ENCODE data around the gene ZNF687. TPM values are rescaled to one million over a fixed set of nuclear protein-coding genes. Genes with fewer than 3 reads are reported as not detected.

ZNF687 gene
- total RNA-seq, 8 experiments from 2014 or later = 8.9 to 33.2 (median 21.9) TPM

DNA sequence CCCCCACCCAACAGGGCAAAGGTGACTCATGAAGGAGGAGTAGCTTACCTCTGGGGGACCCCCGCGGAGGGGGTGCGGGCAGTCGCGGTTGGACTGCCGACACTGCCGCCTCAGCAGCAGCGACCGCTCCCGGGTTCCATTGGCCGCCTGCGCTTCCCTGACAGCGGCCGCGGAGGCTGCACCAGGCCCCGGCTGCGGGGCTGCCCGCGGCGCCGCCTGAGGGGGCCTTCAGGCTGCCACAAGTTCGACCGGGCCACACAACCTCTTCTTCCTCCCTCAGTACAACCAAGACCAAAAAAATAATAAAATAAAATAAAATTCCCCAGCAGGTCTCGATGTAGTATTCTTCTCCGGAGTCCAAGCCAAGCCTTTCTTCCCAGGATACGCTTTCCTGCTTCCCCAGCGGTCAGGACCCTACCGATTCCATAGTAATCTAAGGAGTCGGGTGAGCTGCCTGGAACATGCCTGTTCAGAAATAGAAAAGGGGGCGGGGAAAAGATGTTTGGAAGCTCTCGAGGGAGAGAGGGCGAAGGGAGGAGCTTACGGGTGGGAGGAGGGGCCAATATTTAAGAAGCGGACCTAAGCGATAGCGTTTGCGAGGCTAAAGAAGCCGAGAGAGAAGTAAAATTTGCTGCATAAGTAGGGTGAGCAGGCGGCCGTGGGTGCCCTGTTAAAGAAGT lies 45.3 kb downstream of the ZNF687 start, which contains the start of gene PI4KB:
Gene PI4KB, minus strand, starts transcription at position 194 of the 680 bp plus-strand sequence. CDS start 10,935 bp downstream, outside the sequence.
- H3K4me3 ChIP-seq = peak within 1 kb of the TSS; percentile 51 to 78 (median 58)
- peak; percentile 92 to 96 (median 95) for ATAC-seq (replicated peaks in 6 of 8)
- peak within 1 kb of the TSS; percentile 98 to 99 for H3K27ac ChIP-seq
- peaks cover 7 to 13% of the 10 kb centered on the region in 2 donors for H3K4me1 ChIP-seq (replicated peaks in 1 of 2)
- in situ Hi-C loops (cut with MboI; ENCODE audit: low pct_unique_long_range_greater_than_20kb in 2 of 9, low sequenced_read_pairs in 9 of 9, unreplicated experiment in 9 of 9) = no loop called here
- WGBS, 10 experiments = 0 to 1% (median 0%) methylated on average over 1 to 33 of the region's 40 CpGs; no CpG with 5 or more reads in 1 of the 10 experiments

DNA sequence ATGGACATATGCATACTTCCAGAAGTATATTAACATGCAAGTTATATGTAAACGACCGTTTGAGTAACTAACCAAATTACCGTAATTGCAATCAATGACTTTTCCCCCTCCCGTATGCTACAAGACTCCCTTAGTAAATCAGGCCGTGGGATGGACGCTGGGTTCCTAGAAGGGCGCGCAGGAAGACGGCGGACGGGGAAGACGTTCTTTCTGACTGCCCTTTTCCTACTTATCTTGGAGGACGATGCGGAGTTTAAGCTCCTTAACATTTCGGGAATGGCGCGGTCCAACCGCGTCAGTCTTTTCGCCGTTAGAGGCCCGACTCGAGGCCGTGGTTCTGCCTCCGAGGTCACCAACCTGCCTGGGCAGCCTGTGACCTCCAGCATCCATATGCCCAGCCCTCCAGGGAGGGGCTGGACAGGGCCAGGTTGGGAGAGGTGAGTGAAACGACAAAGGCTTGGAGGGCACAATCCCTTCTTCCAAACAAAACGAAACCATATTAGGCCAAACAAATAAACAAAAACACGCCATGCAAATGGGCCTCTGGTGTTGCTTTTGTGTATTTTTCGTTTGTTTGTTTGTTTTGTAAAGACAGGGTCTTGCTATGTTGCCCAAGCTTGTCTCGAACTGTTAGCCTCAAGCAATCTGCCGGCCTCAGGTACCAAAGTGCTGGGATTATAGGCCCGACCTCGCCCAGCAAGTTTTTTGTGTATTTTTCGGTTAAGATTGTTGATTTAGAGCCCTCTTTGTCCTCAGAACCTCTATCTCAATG lies 46.0 kb downstream of the ZNF687 start:
- in situ Hi-C loops (cut with MboI; ENCODE audit: low pct_unique_long_range_greater_than_20kb in 2 of 9, low sequenced_read_pairs in 9 of 9, unreplicated experiment in 9 of 9) = no loop called here
- H3K4me1 ChIP-seq (replicated peaks in 1 of 2) = peaks cover 7 to 13% of the 10 kb centered on the region in 2 donors
- WGBS, 10 experiments = 2 to 66% (median 38%) methylated on average over 4 to 30 of the region's 34 CpGs; no CpG with 5 or more reads in 2 of the 10 experiments
- H3K4me3 ChIP-seq = peak overlapping the region; percentile 51 to 78 (median 58)
- peak; percentile 14 to 43 (median 36) for ATAC-seq (replicated peaks in 6 of 8)
- peak overlapping the region; percentile 98 to 99 for H3K27ac ChIP-seq

DNA sequence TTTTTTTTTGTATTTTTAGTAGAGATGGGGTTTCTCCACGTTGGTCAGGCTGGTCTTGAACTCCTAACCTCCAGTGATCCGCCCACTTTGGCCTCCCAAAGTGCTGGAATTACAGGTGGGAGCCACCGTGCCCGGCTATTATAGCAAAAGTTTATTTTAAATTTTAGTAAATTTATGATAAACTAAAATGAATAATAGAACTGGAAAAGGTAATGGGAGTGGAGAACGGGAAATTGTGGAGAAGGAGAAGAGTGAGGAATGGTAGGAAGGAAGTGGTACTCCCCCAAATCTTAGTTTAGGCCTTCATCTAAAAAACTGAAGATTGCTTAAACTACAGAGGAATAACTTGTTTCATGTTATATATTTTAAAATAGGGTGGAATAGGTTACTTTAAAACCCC lies 52.7 kb downstream of the ZNF687 start:
- in situ Hi-C loops (cut with MboI; ENCODE audit: low pct_unique_long_range_greater_than_20kb in 2 of 9, low sequenced_read_pairs in 9 of 9, unreplicated experiment in 9 of 9) = no loop called here
- Histone ChIP-seq H3K27ac (no peak overlapping the region), H3K4me3 (no peak overlapping the region), H3K4me1 (replicated peaks in 1 of 2) (no peaks in the 10 kb centered on the region)
- ATAC-seq (replicated peaks in 6 of 8) = no peak
- 49 to 100% (median 91%) methylated on average over 1 to 5 of the region's 5 CpGs for WGBS, 10 experiments

- Histone ChIP-seq H3K4me1 (replicated peaks in 1 of 2) (peaks cover 0 to 2% of the 10 kb centered on the region in 2 donors), H3K4me3 (no peak overlapping the region), H3K27ac (no peak overlapping the region)
- 67 to 100% (median 91%) methylated on average over 1 to 3 of the region's 3 CpGs; no CpG with 5 or more reads in 1 of the 10 experiments for WGBS, 10 experiments
- ATAC-seq (replicated peaks in 6 of 8) = no peak
- in situ Hi-C loops (cut with MboI; ENCODE audit: low pct_unique_long_range_greater_than_20kb in 2 of 9, low sequenced_read_pairs in 9 of 9, unreplicated experiment in 9 of 9) = no loop called here
Observed at GRCh38 chr1:151336556-151336955, 54.5 kb downstream of the ZNF687 start.

DNA sequence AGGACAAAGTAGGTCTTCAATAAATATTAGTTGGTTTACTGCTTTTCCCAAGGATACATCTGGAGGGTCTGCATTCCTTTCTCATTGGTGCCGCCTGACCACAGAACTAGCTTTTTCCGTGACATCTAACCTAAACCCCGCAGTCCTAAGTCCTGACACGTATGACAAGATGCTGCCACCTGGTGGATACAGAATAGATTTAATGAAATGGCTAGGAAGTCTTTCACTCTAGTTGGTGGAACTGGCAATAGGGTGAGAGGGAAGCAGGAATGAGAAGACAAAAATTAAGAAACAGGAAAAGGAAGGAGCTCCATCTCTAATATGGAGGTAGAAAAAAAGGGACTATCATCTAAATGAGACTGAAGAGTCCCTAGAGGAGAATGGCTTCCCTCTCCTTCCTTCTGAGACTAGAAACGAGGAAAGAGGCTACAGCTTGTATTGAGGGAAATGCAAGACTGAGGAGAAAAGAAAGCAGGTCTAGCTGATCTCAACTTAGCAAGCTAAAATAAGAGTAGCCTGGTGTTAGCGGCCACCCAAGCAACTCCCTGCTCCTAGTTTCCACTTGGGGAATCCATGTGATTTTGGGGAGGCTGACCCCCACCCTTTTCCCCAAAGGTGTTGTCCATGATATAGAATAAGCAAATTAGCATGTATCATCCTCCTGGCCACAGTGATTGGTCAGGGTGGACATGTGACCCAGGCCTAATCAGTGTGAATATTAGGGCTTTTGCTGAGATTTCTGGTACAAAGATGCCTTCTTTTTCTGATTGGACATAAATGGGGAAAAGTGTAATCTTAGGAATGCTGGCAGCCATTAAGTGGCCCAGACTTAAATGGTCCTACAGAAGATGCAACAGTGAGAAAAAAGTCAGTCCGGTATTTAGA lies 59.0 kb downstream of the ZNF687 start:
- Histone ChIP-seq H3K4me1 (replicated peaks in 1 of 2) (peaks cover 6 to 7% of the 10 kb centered on the region in 2 donors), H3K27ac (no peak overlapping the region), H3K4me3 (no peak overlapping the region)
- 20 to 59% (median 35%) methylated on average over 3 to 7 of the region's 7 CpGs for WGBS, 10 experiments
- in situ Hi-C loops (cut with MboI; ENCODE audit: low pct_unique_long_range_greater_than_20kb in 2 of 9, low sequenced_read_pairs in 9 of 9, unreplicated experiment in 9 of 9) = no loop called here
- ATAC-seq (replicated peaks in 6 of 8) = peak; percentile 92 to 96 (median 94)

Other genes with a start within 250 kb of the ZNF687 start
- gene BNIPL, start 245.7 kb upstream of the ZNF687 start, total RNA-seq = 1 to 10 TPM in 4 of 8 experiments, under 1 TPM in 4; 0.18 to 1.6 (median 1.1) TPM
- 10 to 100 TPM in 1 of 8 experiments, 1 to 10 TPM in 7; 3.9 to 10.3 (median 7.8) TPM for gene C1orf56, start 234.5 kb upstream of the ZNF687 start, total RNA-seq
- 10 to 100 TPM; 34.9 to 68.9 (median 52.4) TPM for gene CDC42SE1, start 222.7 kb upstream of the ZNF687 start, total RNA-seq
- 100 to 1,000 TPM in 4 of 8 experiments, 10 to 100 TPM in 2, 1 to 10 TPM in 2; 3.3 to 201 (median 110) TPM for gene MLLT11, start 221.9 kb upstream of the ZNF687 start, total RNA-seq
- gene GABPB2, start 211.5 kb upstream of the ZNF687 start, total RNA-seq = 10 to 100 TPM in 2 of 8 experiments, 1 to 10 TPM in 6; 4.2 to 20.5 (median 6.1) TPM
- 10 to 100 TPM in 5 of 8 experiments, 1 to 10 TPM in 3; 1.0 to 33.6 (median 15.4) TPM for gene SEMA6C, start 135.7 kb upstream of the ZNF687 start, total RNA-seq
- gene TNFAIP8L2, start 125.7 kb upstream of the ZNF687 start, total RNA-seq = 1 to 10 TPM in 3 of 8 experiments, under 1 TPM in 5; 0.25 to 1.6 (median 0.55) TPM
- 10 to 100 TPM in 5 of 8 experiments, 1 to 10 TPM in 3; 4.4 to 31.2 (median 18.1) TPM for gene LYSMD1, start 116.4 kb upstream of the ZNF687 start, total RNA-seq
- 100 to 1,000 TPM in 2 of 8 experiments, 10 to 100 TPM in 6; 41.0 to 115 (median 77.1) TPM for gene SCNM1, start 116.2 kb upstream of the ZNF687 start, total RNA-seq
- 1 to 10 TPM in 3 of 8 experiments, under 1 TPM in 3, not detected in 2; 0.27 to 2.0 (median 0.96) TPM for gene TMOD4, start 106.3 kb upstream of the ZNF687 start, total RNA-seq
- 100 to 1,000 TPM in 3 of 8 experiments, 10 to 100 TPM in 5; 34.2 to 146 (median 83.1) TPM for gene VPS72, start 92.1 kb upstream of the ZNF687 start, total RNA-seq
- 100 to 1,000 TPM in 1 of 8 experiments, 10 to 100 TPM in 7; 44.2 to 113 (median 62.5) TPM for gene PIP5K1A, start 83.7 kb upstream of the ZNF687 start, total RNA-seq
- 100 to 1,000 TPM; 187 to 376 (median 247) TPM for gene PSMD4, start 27.6 kb upstream of the ZNF687 start, total RNA-seq
- 10 to 100 TPM; 45.0 to 64.7 (median 55.6) TPM for gene PI4KB, start 45.1 kb downstream of the ZNF687 start, total RNA-seq
- gene RFX5, start 65.0 kb downstream of the ZNF687 start, total RNA-seq = 100 to 1,000 TPM in 1 of 8 experiments, 10 to 100 TPM in 7; 21.2 to 107 (median 37.7) TPM
- gene SELENBP1, start 90.4 kb downstream of the ZNF687 start, total RNA-seq = 100 to 1,000 TPM in 1 of 8 experiments, 10 to 100 TPM in 3, 1 to 10 TPM in 4; 1.4 to 135 (median 11.7) TPM
- 100 to 1,000 TPM; 299 to 475 (median 369) TPM for gene PSMB4, start 117.3 kb downstream of the ZNF687 start, total RNA-seq
- gene POGZ, start 177.2 kb downstream of the ZNF687 start, total RNA-seq = 10 to 100 TPM; 13.2 to 98.2 (median 55.7) TPM
- 1 to 10 TPM in 4 of 8 experiments, under 1 TPM in 4; 0.20 to 4.4 (median 1.6) TPM for gene CGN, start 229.1 kb downstream of the ZNF687 start, total RNA-seq

Measured in motor neuron (in vitro differentiated cells).